H9 (cell line): Measurements from ENCODE around the gene TCEAL1. TPM values are rescaled to one million over a fixed set of nuclear protein-coding genes. Genes with fewer than 3 reads are reported as not detected.

ENCODE experiments used
- DNase-seq: peaks from one replicate; pipeline ENCODE4 v3.0.0-alpha.2; 2017
- H2AFZ ChIP-seq: one replicate; pipeline ENCODE4 v1.6.1; 2013; ENCODE audit warnings: mild to moderate bottlenecking, low read length, control low read depth, moderate library complexity
- H2AK5ac ChIP-seq: 2 replicates; pipeline ENCODE4 v1.6.1; 2013; ENCODE audit warnings: low read length, control low read depth, mixed read lengths; ENCODE audit not compliant: insufficient read length
- H2BK120ac ChIP-seq: one replicate; pipeline ENCODE4 v1.6.1; 2013; ENCODE audit warnings: low read depth, mild to moderate bottlenecking, low read length, control low read depth, inconsistent platforms; ENCODE audit not compliant: poor library complexity, severe bottlenecking
- H2BK12ac ChIP-seq: 2 replicates; pipeline ENCODE4 v1.6.1; 2013; ENCODE audit warnings: low read length, control low read depth, mixed read lengths, low read depth; ENCODE audit not compliant: insufficient read length
- H2BK15ac ChIP-seq: 2 replicates; pipeline ENCODE4 v1.6.1; 2013; ENCODE audit warnings: low read depth, low read length, control low read depth
- H2BK20ac ChIP-seq: one replicate; pipeline ENCODE4 v1.6.1; 2013; ENCODE audit warnings: low read depth, mild to moderate bottlenecking, low read length, control low read depth, inconsistent platforms; ENCODE audit not compliant: poor library complexity, severe bottlenecking
- H2BK5ac ChIP-seq: 2 replicates; pipeline ENCODE4 v1.6.1; 2013; ENCODE audit warnings: low read length, control low read depth, mixed read lengths; ENCODE audit not compliant: insufficient read length
- H3K14ac ChIP-seq: 2 replicates; pipeline ENCODE4 v1.6.1; 2013; ENCODE audit warnings: low read length, control low read depth; ENCODE audit not compliant: insufficient read depth
- H3K18ac ChIP-seq: 2 replicates; pipeline ENCODE4 v1.6.1; 2013; ENCODE audit warnings: low read depth, mild to moderate bottlenecking, mixed read lengths, low read length, control low read depth; ENCODE audit not compliant: insufficient read length
- H3K23ac ChIP-seq: 2 replicates; pipeline ENCODE4 v1.6.1; 2013; ENCODE audit warnings: low read length, control low read depth, mixed read lengths, low read depth; ENCODE audit not compliant: insufficient read length
- H3K23me2 ChIP-seq: 2 replicates; pipeline ENCODE4 v1.6.1; 2013; ENCODE audit warnings: low read depth, mild to moderate bottlenecking, mixed read lengths, low read length, control low read depth; ENCODE audit not compliant: insufficient read length, poor library complexity, severe bottlenecking
- H3K27ac ChIP-seq: 2 replicates; pipeline ENCODE4 v1.5.1; 2013; ENCODE audit warnings: low read length, control low read depth, mixed read lengths, low read depth; ENCODE audit not compliant: insufficient read length
- H3K27me3 ChIP-seq: 2 replicates; pipeline ENCODE4 v1.6.1; 2013; ENCODE audit warnings: low read length, control low read depth, inconsistent platforms; ENCODE audit not compliant: insufficient read depth
- H3K4ac ChIP-seq: 2 replicates; pipeline ENCODE4 v1.6.1; 2013; ENCODE audit warnings: low read depth, mild to moderate bottlenecking, control low read depth, inconsistent platforms, low read length, moderate library complexity
- H3K4me1 ChIP-seq: 2 replicates; pipeline ENCODE4 v1.6.1; 2013; ENCODE audit warnings: low read length, control low read depth, inconsistent platforms; ENCODE audit not compliant: insufficient read depth
- H3K4me2 ChIP-seq: 2 replicates; pipeline ENCODE4 v1.6.1; 2013; ENCODE audit warnings: low read length, control low read depth, mixed read lengths; ENCODE audit not compliant: insufficient read length, insufficient read depth
- H3K56ac ChIP-seq: 2 replicates; pipeline ENCODE4 v1.6.1; 2013; ENCODE audit warnings: low read depth, mild to moderate bottlenecking, mixed read lengths, low read length, control low read depth; ENCODE audit not compliant: insufficient read length
- H3K79me1 ChIP-seq: 2 replicates; pipeline ENCODE4 v1.6.1; 2013; ENCODE audit warnings: low read depth, mild to moderate bottlenecking, moderate library complexity, low read length, control low read depth, inconsistent platforms; ENCODE audit not compliant: insufficient read depth, poor library complexity, severe bottlenecking
- H3K79me2 ChIP-seq: 2 replicates; pipeline ENCODE4 v1.6.1; 2013; ENCODE audit warnings: low read length, control low read depth, inconsistent platforms; ENCODE audit not compliant: insufficient read depth
- H3K9ac ChIP-seq: 2 replicates; pipeline ENCODE4 v1.6.1; 2013; ENCODE audit warnings: low read length, control low read depth, mixed read lengths; ENCODE audit not compliant: insufficient read length; ENCODE audit errors: extremely low read depth
- H3K9me3 ChIP-seq: one replicate; pipeline ENCODE4 v1.6.1; 2013; ENCODE audit warnings: low read depth, low read length, inconsistent platforms; ENCODE audit not compliant: control insufficient read depth
- H3T11ph ChIP-seq: one replicate; pipeline ENCODE4 v1.6.1; 2013; ENCODE audit warnings: mild to moderate bottlenecking, low read length, control low read depth, inconsistent platforms
- H4K20me1 ChIP-seq: one replicate; pipeline ENCODE4 v1.6.1; 2013; ENCODE audit not compliant: control insufficient read depth, insufficient read length, insufficient read depth
- H4K5ac ChIP-seq: 2 replicates; pipeline ENCODE4 v1.6.1; 2013; ENCODE audit warnings: low read depth, mild to moderate bottlenecking, mixed read lengths, low read length, control low read depth; ENCODE audit not compliant: insufficient read length
- H4K8ac ChIP-seq: replicated peaks from 2 replicates; pipeline ENCODE4 v1.6.1; 2013; ENCODE audit warnings: low read length, control low read depth, mixed read lengths, low read depth; ENCODE audit not compliant: insufficient read length
- H4K91ac ChIP-seq: 2 replicates; pipeline ENCODE4 v1.6.1; 2013; ENCODE audit warnings: low read depth, mild to moderate bottlenecking, moderate library complexity, mixed read lengths, low read length, control low read depth; ENCODE audit not compliant: insufficient read length
- H3K27ac Mint-ChIP-seq, 3 experiments: 2 replicates in 2 of 3; 3 replicates in 1 of 3; pipeline ENCODE4 v1.8.0; 2020 to 2021; ENCODE audit warnings: mixed read lengths in 3 of 3, mild to moderate bottlenecking in 1 of 3, moderate library complexity in 1 of 3
- H3K27me3 Mint-ChIP-seq: 2 replicates; pipeline ENCODE4 v1.8.0; 2021; ENCODE audit warnings: low read depth, mild to moderate bottlenecking, moderate library complexity, mixed read lengths
- H3K36me3 Mint-ChIP-seq, 3 experiments: 2 replicates in 2 of 3; 3 replicates in 1 of 3; pipeline ENCODE4 v1.8.0; 2020 to 2021; ENCODE audit warnings: low read depth in 3 of 3, mixed read lengths in 3 of 3; ENCODE audit not compliant: insufficient read depth in 1 of 3
- H3K4me1 Mint-ChIP-seq, 2 experiments: 2 replicates each; pipeline ENCODE4 v1.8.0; 2020; ENCODE audit warnings: mixed read lengths in 2 of 2
- H3K4me3 Mint-ChIP-seq, 2 experiments: 2 replicates in 1 of 2; 3 replicates in 1 of 2; pipeline ENCODE4 v1.8.0; 2020 to 2021; ENCODE audit warnings: mild to moderate bottlenecking in 2 of 2, mixed read lengths in 2 of 2, moderate library complexity in 1 of 2
- H3K9me3 Mint-ChIP-seq, 2 experiments: 2 replicates in 1 of 2; 3 replicates in 1 of 2; pipeline ENCODE4 v1.8.0; 2020; ENCODE audit warnings: mild to moderate bottlenecking in 2 of 2, mixed read lengths in 2 of 2, moderate library complexity in 1 of 2
- WGBS: extraction: QIAGEN DNeasy Blood & Tissue Kit; methylation state at CpG from one replicate; pipeline ENCODE4 v1.1.7; 2013; ENCODE audit warnings: missing lambda C conversion rate, low lambda C conversion rate, mixed read lengths; ENCODE audit not compliant: insufficient read length; ENCODE audit errors: extremely low coverage; 5-methylcytosine and 5-hydroxymethylcytosine counted together
- total RNA-seq: library from RNA; stranded (reverse); gene quantifications from 2 replicates; pipeline ENCODE4 v1.2.1, GENCODE V29; 2021
- TF ChIP-seq, protein P1 (sequence below): fragments of 200-600 bp; sonication (generic); conservative IDR thresholded peaks from 3 replicates; pipeline ENCODE4 v1.8.0; 2021; ENCODE audit warnings: antibody characterized with exemption, mild to moderate bottlenecking

Gene TCEAL1
- total RNA-seq, 1 experiment from 2014 or later: 3.0 TPM

DNA sequence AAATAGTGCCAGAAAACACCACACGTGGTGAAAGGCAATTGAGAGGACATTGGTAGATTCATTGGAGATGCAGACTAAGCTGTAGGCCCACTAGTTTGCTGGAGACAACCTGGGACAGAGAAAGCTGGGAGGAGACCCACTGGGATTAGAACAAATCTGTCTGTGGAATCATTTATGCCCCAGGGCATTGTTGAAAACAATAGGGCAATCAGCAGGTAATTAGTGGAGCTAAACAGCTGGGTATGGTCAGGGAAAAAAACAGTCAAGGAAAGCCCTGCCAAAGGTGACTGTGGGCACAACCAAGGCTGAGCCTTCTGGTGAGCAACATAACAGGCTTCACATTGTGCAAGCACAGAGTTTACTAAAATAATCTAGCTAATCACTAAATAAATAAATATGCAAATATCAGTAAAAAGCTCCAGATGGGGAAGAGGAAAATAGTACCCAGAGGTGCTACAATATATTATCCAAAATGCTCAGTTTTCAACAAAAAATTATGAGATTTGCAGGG lies 12.0 kb upstream of the TCEAL1 start:
- no peak overlapping the region for H3K18ac ChIP-seq
- no peak overlapping the region for H2BK12ac ChIP-seq
- no peak overlapping the region for H4K91ac ChIP-seq
- no peaks in the 10 kb centered on the region for H3K27me3 Mint-ChIP-seq
- no peak overlapping the region for H3K27ac ChIP-seq
- H3K14ac ChIP-seq: no peak overlapping the region
- no peak overlapping the region for H2BK5ac ChIP-seq
- TF ChIP-seq, protein P1, sequence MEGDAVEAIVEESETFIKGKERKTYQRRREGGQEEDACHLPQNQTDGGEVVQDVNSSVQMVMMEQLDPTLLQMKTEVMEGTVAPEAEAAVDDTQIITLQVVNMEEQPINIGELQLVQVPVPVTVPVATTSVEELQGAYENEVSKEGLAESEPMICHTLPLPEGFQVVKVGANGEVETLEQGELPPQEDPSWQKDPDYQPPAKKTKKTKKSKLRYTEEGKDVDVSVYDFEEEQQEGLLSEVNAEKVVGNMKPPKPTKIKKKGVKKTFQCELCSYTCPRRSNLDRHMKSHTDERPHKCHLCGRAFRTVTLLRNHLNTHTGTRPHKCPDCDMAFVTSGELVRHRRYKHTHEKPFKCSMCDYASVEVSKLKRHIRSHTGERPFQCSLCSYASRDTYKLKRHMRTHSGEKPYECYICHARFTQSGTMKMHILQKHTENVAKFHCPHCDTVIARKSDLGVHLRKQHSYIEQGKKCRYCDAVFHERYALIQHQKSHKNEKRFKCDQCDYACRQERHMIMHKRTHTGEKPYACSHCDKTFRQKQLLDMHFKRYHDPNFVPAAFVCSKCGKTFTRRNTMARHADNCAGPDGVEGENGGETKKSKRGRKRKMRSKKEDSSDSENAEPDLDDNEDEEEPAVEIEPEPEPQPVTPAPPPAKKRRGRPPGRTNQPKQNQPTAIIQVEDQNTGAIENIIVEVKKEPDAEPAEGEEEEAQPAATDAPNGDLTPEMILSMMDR: no peak
- peaks cover 0 to 3% (median 0%) of the 10 kb centered on the region in 3 experiments; a peak in 4 of 7 replicates for H3K36me3 Mint-ChIP-seq
- H3K4me1 ChIP-seq: peaks cover 7% of the 10 kb centered on the region; the same call in 1 of the 2 replicates
- H3K79me2 ChIP-seq: no peaks in the 10 kb centered on the region
- no peak overlapping the region; a peak in 1 of 5 replicates for H3K4me3 Mint-ChIP-seq
- H3K27ac Mint-ChIP-seq: no peak overlapping the region
- no peak overlapping the region for H2AFZ ChIP-seq
- no peak overlapping the region for H3K9ac ChIP-seq
- DNase-seq: no peak
- H3K79me1 ChIP-seq: no peaks in the 10 kb centered on the region
- no peak overlapping the region for H4K8ac ChIP-seq
- H3K4ac ChIP-seq: no peak overlapping the region
- no peaks in the 10 kb centered on the region for H3K9me3 ChIP-seq
- no peak overlapping the region for H4K5ac ChIP-seq
- no peak overlapping the region for H3T11ph ChIP-seq
- H3K23ac ChIP-seq: no peak overlapping the region
- no CpG with 5 or more reads among the region's 1 CpG for WGBS
- no peak overlapping the region for H2BK15ac ChIP-seq
- H3K4me2 ChIP-seq: no peak overlapping the region
- H2BK120ac ChIP-seq: no peak overlapping the region
- peaks cover 0 to 38% of the 10 kb centered on the region in 2 experiments; a peak in 2 of 5 replicates for H3K9me3 Mint-ChIP-seq
- no peaks in the 10 kb centered on the region for H4K20me1 ChIP-seq
- no peaks in the 10 kb centered on the region for H3K27me3 ChIP-seq
- no peak overlapping the region for H3K56ac ChIP-seq
- H2BK20ac ChIP-seq: no peak overlapping the region
- no peaks in the 10 kb centered on the region for H3K23me2 ChIP-seq
- peaks cover 18 to 19% of the 10 kb centered on the region in 2 experiments for H3K4me1 Mint-ChIP-seq
- H2AK5ac ChIP-seq: no peak overlapping the region
